Measurements from ENCODE around the gene RET.

Gene RET

DNA sequence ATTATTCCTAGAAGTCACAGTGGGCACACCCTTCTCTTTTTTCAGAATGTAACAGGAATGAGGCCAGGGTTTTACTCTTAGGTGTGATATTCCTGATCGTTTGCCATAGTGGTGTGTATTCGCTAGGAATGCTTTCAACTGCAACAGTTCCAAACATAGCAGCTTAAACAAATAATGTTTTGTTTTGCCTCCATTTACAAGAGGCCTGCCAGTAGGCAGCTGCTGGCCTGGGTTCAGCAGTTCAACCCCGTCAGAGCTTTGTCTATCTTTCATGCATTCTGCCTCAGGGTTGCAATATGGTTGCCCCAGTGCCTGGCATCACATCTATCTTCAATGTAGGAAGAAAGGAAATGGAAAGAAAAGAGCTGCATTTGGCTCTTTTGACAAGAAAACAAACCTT, 21.7 kb upstream of the RET start:
- Histone ChIP-seq H3K9me3 (ENCODE audit: control insufficient read depth, low read length) (no peaks in the 10 kb centered on the region), H3K4me1 (ENCODE audit: control insufficient read depth, insufficient read depth, low read length) (no peaks in the 10 kb centered on the region), H3K27me3 (ENCODE audit: control insufficient read depth, insufficient read depth, low read length, poor library complexity, severe bottlenecking) (no peaks in the 10 kb centered on the region), H3K27ac (ENCODE audit: insufficient read depth, low read depth, low read length, poor library complexity, severe bottlenecking) (no peak overlapping the region), H3K4me3 (ENCODE audit: insufficient read depth, low read depth, low read length) (no peak overlapping the region), H3K36me3 (ENCODE audit: control insufficient read depth, insufficient read depth, low read length) (no peaks in the 10 kb centered on the region)
- 89 to 92% methylated on average over 3 of the region's 3 CpGs for WGBS, 2 experiments

DNA sequence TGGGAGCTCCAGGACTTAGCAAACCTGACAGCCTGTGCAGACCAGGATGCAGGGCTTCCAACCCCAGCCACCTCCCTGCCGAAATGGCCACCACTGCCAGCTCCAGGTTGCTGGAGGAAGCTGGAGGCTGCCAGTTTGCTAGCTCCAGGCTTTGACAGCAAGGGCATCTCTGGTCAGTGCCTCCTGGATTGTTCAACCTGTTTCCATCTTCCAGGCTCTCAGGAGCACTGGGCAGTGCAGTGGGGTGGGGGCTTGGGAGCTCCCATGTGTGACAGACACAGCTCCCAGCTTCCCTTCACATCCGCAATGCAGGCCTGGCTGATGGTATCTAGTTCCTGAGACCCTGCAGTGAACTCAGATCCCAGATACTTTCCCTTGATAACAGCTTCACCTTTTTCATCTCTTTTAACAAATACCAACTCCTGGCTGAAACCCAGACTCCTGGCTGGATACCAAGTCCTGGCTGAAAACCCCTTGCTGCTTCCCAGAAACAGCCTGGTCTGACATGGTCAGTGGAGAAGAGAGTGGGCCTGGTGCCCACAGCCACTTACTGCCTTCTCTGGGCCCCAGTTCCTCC, 20.8 kb upstream of the RET start:
- Histone ChIP-seq H3K4me3 (ENCODE audit: insufficient read depth, low read depth, low read length) (no peak overlapping the region), H3K9me3 (ENCODE audit: control insufficient read depth, low read length) (no peaks in the 10 kb centered on the region), H3K27ac (ENCODE audit: insufficient read depth, low read depth, low read length, poor library complexity, severe bottlenecking) (no peak overlapping the region), H3K36me3 (ENCODE audit: control insufficient read depth, insufficient read depth, low read length) (no peaks in the 10 kb centered on the region), H3K4me1 (ENCODE audit: control insufficient read depth, insufficient read depth, low read length) (no peaks in the 10 kb centered on the region), H3K27me3 (ENCODE audit: control insufficient read depth, insufficient read depth, low read length, poor library complexity, severe bottlenecking) (no peaks in the 10 kb centered on the region)
- WGBS, 2 experiments: 94 to 95% methylated on average over 2 of the region's 2 CpGs

DNA sequence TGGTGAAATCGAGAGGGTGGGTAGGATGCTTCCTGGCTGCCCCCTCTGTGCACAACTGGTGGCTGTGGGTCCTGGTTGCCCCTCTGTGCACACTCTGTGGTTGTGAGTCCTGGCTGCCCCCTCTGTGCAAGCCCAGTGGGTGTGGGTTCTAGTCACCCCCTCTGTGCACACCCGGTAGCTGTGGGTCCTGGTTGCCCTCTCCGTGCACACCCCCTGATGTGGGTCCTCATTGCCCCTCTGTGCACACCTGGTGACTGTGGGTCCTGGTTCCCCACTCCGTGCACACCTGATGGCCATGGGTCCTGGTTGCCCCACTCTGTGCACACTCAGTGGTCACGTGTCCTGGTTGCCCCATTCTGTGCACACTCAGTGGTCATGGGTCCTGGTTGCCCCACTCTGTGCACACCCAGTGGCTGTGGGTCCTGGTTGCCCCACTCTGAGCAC, 20.3 kb upstream of the RET start:
- no peaks in the 10 kb centered on the region for H3K4me1 ChIP-seq (ENCODE audit: control insufficient read depth, insufficient read depth, low read length)
- no peaks in the 10 kb centered on the region for H3K36me3 ChIP-seq (ENCODE audit: control insufficient read depth, insufficient read depth, low read length)
- H3K9me3 ChIP-seq (ENCODE audit: control insufficient read depth, low read length): no peaks in the 10 kb centered on the region
- H3K27ac ChIP-seq (ENCODE audit: insufficient read depth, low read depth, low read length, poor library complexity, severe bottlenecking): no peak overlapping the region
- 94% methylated on average over 5 of the region's 5 CpGs for WGBS, 2 experiments
- H3K27me3 ChIP-seq (ENCODE audit: control insufficient read depth, insufficient read depth, low read length, poor library complexity, severe bottlenecking): no peaks in the 10 kb centered on the region
- H3K4me3 ChIP-seq (ENCODE audit: insufficient read depth, low read depth, low read length): no peak overlapping the region

DNA sequence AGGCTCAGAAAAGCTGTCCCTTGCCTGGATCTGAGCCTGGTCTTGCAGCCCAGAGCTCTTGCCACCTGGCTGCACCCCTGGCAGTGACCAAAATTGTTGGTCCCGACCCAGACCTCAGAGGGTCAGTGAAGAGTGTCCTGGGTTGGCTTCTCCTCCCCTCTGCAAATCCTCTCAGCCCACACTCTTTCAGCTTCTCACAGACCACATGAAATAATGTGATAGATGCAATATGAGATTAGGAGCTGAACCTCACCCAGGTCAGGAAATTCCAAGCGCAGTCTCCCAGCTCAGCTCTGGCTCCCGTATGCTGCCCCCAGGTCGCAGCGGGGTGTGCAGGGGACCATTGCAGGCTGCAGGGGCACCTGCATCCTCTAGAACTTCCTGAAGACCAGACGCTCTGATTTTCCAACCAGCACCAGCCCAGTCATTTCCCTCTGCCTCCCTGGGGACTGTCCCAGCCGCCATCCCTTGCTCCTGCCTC, 19.6 kb upstream of the RET start:
- Histone ChIP-seq H3K27ac (ENCODE audit: insufficient read depth, low read depth, low read length, poor library complexity, severe bottlenecking) (no peak overlapping the region), H3K4me3 (ENCODE audit: insufficient read depth, low read depth, low read length) (no peak overlapping the region), H3K27me3 (ENCODE audit: control insufficient read depth, insufficient read depth, low read length, poor library complexity, severe bottlenecking) (no peaks in the 10 kb centered on the region), H3K4me1 (ENCODE audit: control insufficient read depth, insufficient read depth, low read length) (no peaks in the 10 kb centered on the region), H3K36me3 (ENCODE audit: control insufficient read depth, insufficient read depth, low read length) (no peaks in the 10 kb centered on the region), H3K9me3 (ENCODE audit: control insufficient read depth, low read length) (no peaks in the 10 kb centered on the region)
- 87 to 89% methylated on average over 7 of the region's 7 CpGs for WGBS, 2 experiments

DNA sequence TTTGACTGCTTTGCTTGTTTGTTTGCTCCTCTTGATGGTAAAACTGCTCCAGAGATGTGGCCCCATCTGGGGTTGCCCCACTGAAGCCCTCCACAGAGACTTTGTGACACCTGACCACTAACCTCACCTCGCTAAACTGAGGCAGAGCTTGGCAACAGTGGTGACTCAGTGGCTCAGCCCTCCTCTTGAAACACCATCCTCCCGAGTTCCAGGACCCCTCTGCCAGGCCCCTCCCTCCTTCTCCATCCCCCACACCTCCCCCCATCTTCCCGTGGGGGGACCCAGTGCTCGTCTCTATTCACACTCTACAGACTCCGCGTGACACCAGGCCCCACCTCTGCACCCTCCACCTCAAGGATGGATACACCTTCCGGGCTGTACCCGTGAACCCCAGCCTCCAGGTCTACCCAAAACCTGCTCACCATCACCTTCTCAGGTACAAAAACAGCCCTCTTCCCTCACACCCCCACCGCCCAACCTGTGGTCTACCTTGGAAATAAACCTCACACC, 19.0 kb upstream of the RET start:
- Histone ChIP-seq H3K27me3 (ENCODE audit: control insufficient read depth, insufficient read depth, low read length, poor library complexity, severe bottlenecking) (no peaks in the 10 kb centered on the region), H3K36me3 (ENCODE audit: control insufficient read depth, insufficient read depth, low read length) (no peaks in the 10 kb centered on the region), H3K4me1 (ENCODE audit: control insufficient read depth, insufficient read depth, low read length) (no peaks in the 10 kb centered on the region), H3K27ac (ENCODE audit: insufficient read depth, low read depth, low read length, poor library complexity, severe bottlenecking) (no peak overlapping the region), H3K9me3 (ENCODE audit: control insufficient read depth, low read length) (no peaks in the 10 kb centered on the region), H3K4me3 (ENCODE audit: insufficient read depth, low read depth, low read length) (no peak overlapping the region)
- 89 to 92% methylated on average over 9 of the region's 9 CpGs for WGBS, 2 experiments

DNA sequence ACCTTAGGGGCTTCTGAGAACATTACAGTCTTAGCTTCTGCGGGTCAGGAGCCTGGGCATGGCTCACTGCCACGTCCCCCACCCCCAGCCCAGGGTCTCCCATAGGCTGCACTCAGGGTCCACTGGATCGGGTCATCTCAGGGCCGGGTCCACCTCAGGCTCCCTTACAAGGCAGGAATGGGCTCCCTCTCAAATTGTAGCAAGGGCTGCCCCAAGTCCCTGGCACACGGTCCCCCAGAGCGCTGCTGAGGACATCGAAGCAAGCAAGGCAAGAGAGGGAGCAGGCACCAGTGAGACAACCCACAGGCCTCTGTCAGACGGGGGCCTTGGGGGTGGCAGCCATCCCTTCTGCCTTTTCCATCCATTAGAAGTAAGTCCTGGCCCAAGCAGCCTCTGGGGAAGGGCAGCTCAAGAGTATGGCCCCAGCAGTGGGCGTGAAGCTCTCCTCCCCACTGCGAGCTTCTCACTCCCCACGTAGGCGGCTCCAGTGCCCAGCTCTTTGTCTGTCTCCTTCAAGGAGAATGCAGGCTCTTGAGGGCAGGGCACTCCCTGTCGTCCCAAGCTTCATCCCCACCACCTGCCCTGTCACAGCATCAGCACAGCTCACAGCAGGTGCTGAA, 18.0 kb upstream of the RET start:
- 85 to 88% methylated on average over 13 of the region's 13 CpGs for WGBS, 2 experiments
- no peaks in the 10 kb centered on the region for H3K27me3 ChIP-seq (ENCODE audit: control insufficient read depth, insufficient read depth, low read length, poor library complexity, severe bottlenecking)
- H3K4me1 ChIP-seq (ENCODE audit: control insufficient read depth, insufficient read depth, low read length): no peaks in the 10 kb centered on the region

DNA sequence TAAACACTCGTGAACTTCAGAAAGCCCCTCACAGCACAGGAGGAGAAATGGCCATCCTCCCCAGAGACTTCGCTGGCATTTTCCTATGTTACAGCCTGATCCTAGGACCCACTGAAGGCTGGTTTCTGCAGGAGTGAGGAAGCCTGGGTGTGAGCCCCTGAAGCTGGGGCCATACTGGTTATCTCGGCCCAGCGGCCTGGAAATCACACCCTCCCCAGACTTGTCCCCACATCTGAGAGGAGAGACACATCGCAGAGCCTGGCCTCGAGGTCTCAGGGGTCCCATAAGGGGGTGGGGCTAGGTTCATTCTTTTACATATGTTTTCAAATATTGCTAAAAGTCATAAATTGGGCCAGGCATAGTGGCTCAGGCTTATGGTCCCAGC, 17.5 kb upstream of the RET start:
- 74 to 79% methylated on average over 4 to 6 of the region's 6 CpGs for WGBS, 2 experiments
- Histone ChIP-seq H3K9me3 (ENCODE audit: control insufficient read depth, low read length) (no peaks in the 10 kb centered on the region), H3K27me3 (ENCODE audit: control insufficient read depth, insufficient read depth, low read length, poor library complexity, severe bottlenecking) (no peaks in the 10 kb centered on the region), H3K4me3 (ENCODE audit: insufficient read depth, low read depth, low read length) (no peak overlapping the region), H3K36me3 (ENCODE audit: control insufficient read depth, insufficient read depth, low read length) (no peaks in the 10 kb centered on the region), H3K4me1 (ENCODE audit: control insufficient read depth, insufficient read depth, low read length) (no peaks in the 10 kb centered on the region), H3K27ac (ENCODE audit: insufficient read depth, low read depth, low read length, poor library complexity, severe bottlenecking) (no peak overlapping the region)

More for the DNA sequence above, 18.0 kb upstream of the RET start:
- H3K4me3 ChIP-seq (ENCODE audit: insufficient read depth, low read depth, low read length): no peak overlapping the region
- H3K36me3 ChIP-seq (ENCODE audit: control insufficient read depth, insufficient read depth, low read length): no peaks in the 10 kb centered on the region
- H3K27ac ChIP-seq (ENCODE audit: insufficient read depth, low read depth, low read length, poor library complexity, severe bottlenecking): no peak overlapping the region
- no peaks in the 10 kb centered on the region for H3K9me3 ChIP-seq (ENCODE audit: control insufficient read depth, low read length)

DNA sequence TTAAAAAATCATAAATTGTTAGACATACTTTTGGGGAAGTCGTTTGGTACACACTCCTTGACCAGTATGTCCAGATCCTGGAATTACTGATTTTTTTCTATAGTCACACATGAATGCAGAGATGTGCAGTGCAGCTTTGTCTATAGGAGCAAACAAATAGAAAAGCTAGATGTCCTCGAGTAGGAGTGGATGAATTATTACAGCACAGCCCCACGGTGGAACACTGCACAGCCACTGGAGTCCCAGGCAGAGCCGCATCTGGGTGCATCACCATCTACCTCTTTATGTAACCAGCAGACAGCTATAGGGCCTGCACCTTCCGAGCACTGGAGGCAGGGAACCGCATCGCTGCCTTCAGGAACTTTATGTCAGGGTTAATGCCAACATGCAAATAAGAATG, 17.0 kb upstream of the RET start:
- no peak overlapping the region for H3K4me3 ChIP-seq (ENCODE audit: insufficient read depth, low read depth, low read length)
- 90 to 94% methylated on average over 7 of the region's 7 CpGs for WGBS, 2 experiments
- no peaks in the 10 kb centered on the region for H3K27me3 ChIP-seq (ENCODE audit: control insufficient read depth, insufficient read depth, low read length, poor library complexity, severe bottlenecking)
- H3K9me3 ChIP-seq (ENCODE audit: control insufficient read depth, low read length): no peaks in the 10 kb centered on the region
- no peak overlapping the region for H3K27ac ChIP-seq (ENCODE audit: insufficient read depth, low read depth, low read length, poor library complexity, severe bottlenecking)
- H3K4me1 ChIP-seq (ENCODE audit: control insufficient read depth, insufficient read depth, low read length): no peaks in the 10 kb centered on the region
- H3K36me3 ChIP-seq (ENCODE audit: control insufficient read depth, insufficient read depth, low read length): no peaks in the 10 kb centered on the region

DNA sequence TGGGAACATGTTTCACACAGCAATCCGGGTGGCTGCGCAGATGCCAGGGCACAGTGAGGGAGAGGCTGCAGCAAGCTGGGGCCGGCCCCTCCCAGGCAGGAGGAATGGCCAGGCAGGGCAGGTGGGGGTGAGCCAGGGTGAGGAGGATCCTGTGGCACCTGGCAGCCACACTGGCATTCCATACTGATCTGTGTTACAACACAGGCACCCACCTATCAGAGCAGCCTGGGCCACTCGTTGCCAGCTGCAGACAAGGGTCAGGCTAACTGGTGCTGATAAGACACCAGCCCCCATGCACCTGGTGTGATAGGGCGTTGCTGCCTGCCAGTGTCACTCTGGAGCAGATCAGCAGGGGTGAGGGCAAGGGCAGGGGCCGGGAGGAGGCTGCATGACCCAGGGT, 16.6 kb upstream of the RET start:
- no peak overlapping the region for H3K27ac ChIP-seq (ENCODE audit: insufficient read depth, low read depth, low read length, poor library complexity, severe bottlenecking)
- WGBS, 2 experiments: 86 to 90% methylated on average over 6 of the region's 6 CpGs
- no peaks in the 10 kb centered on the region for H3K4me1 ChIP-seq (ENCODE audit: control insufficient read depth, insufficient read depth, low read length)
- H3K9me3 ChIP-seq (ENCODE audit: control insufficient read depth, low read length): no peaks in the 10 kb centered on the region
- no peak overlapping the region for H3K4me3 ChIP-seq (ENCODE audit: insufficient read depth, low read depth, low read length)
- no peaks in the 10 kb centered on the region for H3K36me3 ChIP-seq (ENCODE audit: control insufficient read depth, insufficient read depth, low read length)
- no peaks in the 10 kb centered on the region for H3K27me3 ChIP-seq (ENCODE audit: control insufficient read depth, insufficient read depth, low read length, poor library complexity, severe bottlenecking)

DNA sequence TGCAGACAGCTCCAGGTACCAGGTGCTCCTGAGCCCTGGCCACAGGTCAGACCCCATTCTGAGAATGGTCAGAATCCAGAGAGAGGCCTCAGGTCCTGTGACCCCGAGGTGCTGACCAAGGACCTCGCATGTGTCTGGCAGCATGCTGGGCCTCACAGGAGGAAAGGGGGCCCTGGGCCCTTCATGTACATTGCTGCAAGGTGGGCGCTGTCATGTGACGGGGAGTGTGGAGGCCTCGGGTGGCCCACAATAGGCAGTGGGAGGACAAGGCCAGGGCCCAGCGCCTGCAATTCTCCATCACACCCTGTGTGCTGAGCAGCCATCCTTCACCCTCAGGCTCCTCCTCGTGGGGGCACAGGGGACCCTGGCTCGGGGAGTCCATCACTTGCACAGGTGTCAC, 15.5 kb upstream of the RET start:
- Histone ChIP-seq H3K27me3 (ENCODE audit: control insufficient read depth, insufficient read depth, low read length, poor library complexity, severe bottlenecking) (no peaks in the 10 kb centered on the region), H3K9me3 (ENCODE audit: control insufficient read depth, low read length) (no peaks in the 10 kb centered on the region), H3K4me3 (ENCODE audit: insufficient read depth, low read depth, low read length) (no peak overlapping the region), H3K36me3 (ENCODE audit: control insufficient read depth, insufficient read depth, low read length) (no peaks in the 10 kb centered on the region), H3K4me1 (ENCODE audit: control insufficient read depth, insufficient read depth, low read length) (no peaks in the 10 kb centered on the region), H3K27ac (ENCODE audit: insufficient read depth, low read depth, low read length, poor library complexity, severe bottlenecking) (no peak overlapping the region)
- 94 to 96% methylated on average over 8 of the region's 8 CpGs for WGBS, 2 experiments

All from ectodermal cell (in vitro differentiated cells).